ENCODE data around the gene SLC36A1. TPM values are rescaled to one million over a fixed set of nuclear protein-coding genes. Genes with fewer than 3 reads are reported as not detected.

Gene SLC36A1
- total and polyA plus RNA-seq, 2 of the 8 experiments (the other 6 are each of a cell fraction or from before 2014, with no cell fraction given), result 6.6 to 9.6 TPM

GRCh38 chr5:151454889-151455288 is 7.5 kb downstream of the SLC36A1 start (continued):
- no peak for TF ChIP-seq CHD7 (IDR thresholded peaks at IDR 0.05; ENCODE audit: insufficient replicate concordance, low read length)
- no peak for TF ChIP-seq KDM5A (IDR thresholded peaks at IDR 0.05; ENCODE audit: low read length)
- no peak for TF ChIP-seq JUN (IDR thresholded peaks at IDR 0.05; ENCODE audit: low read depth, low read length)
- TF ChIP-seq GTF2F1 (IDR thresholded peaks at IDR 0.05; ENCODE audit: borderline replicate concordance, low read depth, low read length), result no peak
- TF ChIP-seq SRF (IDR thresholded peaks at IDR 0.05; ENCODE audit: low read depth, low read length), result no peak
